Measurements from ENCODE around the gene ZMYND19. TPM values are rescaled to one million over a fixed set of nuclear protein-coding genes. Genes with fewer than 3 reads are reported as not detected.

ZMYND19 gene
- total RNA-seq, 4 donors from 2014 or later, result 6.8 to 12.2 (median 10.7) TPM

GRCh38 chr9:137604345-137605086 is 14.2 kb upstream of the ZMYND19 start:
- TF ChIP-seq CTCF (IDR thresholded peaks at IDR 0.05; ENCODE audit: low read depth), result no peak

- TF ChIP-seq CTCF (IDR thresholded peaks at IDR 0.05; ENCODE audit: low read depth), result no peak
These were observed 13.6 kb upstream of the ZMYND19 start for GRCh38 chr9:137603879-137604278.

- TF ChIP-seq CTCF (IDR thresholded peaks at IDR 0.05; ENCODE audit: low read depth), result no peak
These were observed 12.3 kb upstream of the ZMYND19 start for GRCh38 chr9:137602661-137603060.

- TF ChIP-seq CTCF (IDR thresholded peaks at IDR 0.05; ENCODE audit: low read depth), result no peak
These were observed 8.6 kb upstream of the ZMYND19 start for GRCh38 chr9:137598943-137599342.

GRCh38 chr9:137593176-137593575 is 2.9 kb upstream of the ZMYND19 start:
- no peak for TF ChIP-seq CTCF (IDR thresholded peaks at IDR 0.05; ENCODE audit: low read depth)

- no peak for TF ChIP-seq CTCF (IDR thresholded peaks at IDR 0.05; ENCODE audit: low read depth)
These were observed 2.5 kb upstream of the ZMYND19 start for GRCh38 chr9:137592767-137593166.

- no peak for TF ChIP-seq CTCF (IDR thresholded peaks at IDR 0.05; ENCODE audit: low read depth)
These were observed 216 bp downstream of the ZMYND19 start for GRCh38 chr9:137590123-137590468.
